ENCODE data around the gene ZC3H12A. TPM values are rescaled to one million over a fixed set of nuclear protein-coding genes. Genes with fewer than 3 reads are reported as not detected.

Gene ZC3H12A
- polyA plus RNA-seq, 5 donors, result 1.1 to 2.7 (median 1.9) TPM

DNA sequence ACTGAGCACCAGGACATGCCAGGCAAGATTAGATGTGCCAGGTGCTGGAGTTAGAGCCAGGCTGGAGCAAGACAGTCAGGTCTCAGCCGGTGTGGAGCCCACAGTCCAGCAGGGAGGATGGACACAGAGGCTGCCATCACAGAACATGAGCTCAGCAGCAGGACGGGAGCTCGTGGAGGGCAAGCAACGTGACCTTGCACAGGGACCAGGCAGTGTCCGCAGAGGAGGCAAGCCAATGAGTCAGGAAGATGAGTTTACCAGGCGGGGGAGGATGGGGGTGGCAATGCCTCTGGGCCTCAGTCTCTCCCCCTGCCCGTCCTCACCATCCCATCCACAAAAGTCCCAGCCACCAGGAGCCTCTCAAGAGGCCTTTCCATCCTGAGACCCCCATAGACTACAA is 20.7 kb upstream of the ZC3H12A start:
- DNase-seq, result no peak

- no peak for DNase-seq
These were observed 18.9 kb upstream of the ZC3H12A start for GRCh38 chr1:37455516-37455915.

- DNase-seq, result no peak
These were observed 17.8 kb upstream of the ZC3H12A start for GRCh38 chr1:37456614-37457013.

- DNase-seq, result no peak
These were observed 15.8 kb upstream of the ZC3H12A start for GRCh38 chr1:37458551-37458950.

DNA sequence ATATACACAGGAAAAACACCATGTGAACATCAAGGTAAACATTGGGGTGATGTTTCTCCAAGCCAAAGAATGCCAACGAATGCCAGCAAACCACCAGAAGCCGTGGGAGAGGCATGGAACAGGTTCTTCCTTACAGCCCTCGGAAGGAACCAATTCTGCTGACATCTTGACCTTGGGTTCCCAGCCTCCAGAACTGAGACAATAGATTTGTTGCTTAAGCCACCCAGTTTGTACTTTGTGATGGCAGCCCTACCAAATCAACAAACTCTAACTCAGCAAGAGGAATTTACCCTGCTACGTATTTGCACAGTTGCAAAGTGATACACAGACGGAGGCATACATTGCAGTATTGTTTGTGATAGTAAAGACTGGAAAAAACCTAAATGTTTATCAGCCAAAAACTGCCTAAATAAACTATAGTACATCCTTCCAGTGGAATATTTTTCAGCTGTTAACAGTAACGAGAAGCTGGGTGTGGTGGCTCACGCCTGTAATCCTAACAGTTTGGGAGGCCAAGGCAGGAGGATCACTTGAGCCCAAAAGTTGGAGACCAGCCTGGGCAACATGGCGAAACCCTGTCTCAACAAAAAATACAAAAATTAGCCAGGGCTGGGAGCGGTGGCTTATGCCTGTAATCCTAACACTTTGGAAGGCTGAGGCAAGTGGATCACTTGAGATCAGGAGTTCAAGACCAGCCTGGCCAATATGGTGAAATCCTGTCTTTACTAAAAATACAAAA is 12.5 kb upstream of the ZC3H12A start:
- no peak for DNase-seq

GRCh38 chr1:37464443-37464842 is 9.9 kb upstream of the ZC3H12A start:
- DNase-seq, result no peak

DNA sequence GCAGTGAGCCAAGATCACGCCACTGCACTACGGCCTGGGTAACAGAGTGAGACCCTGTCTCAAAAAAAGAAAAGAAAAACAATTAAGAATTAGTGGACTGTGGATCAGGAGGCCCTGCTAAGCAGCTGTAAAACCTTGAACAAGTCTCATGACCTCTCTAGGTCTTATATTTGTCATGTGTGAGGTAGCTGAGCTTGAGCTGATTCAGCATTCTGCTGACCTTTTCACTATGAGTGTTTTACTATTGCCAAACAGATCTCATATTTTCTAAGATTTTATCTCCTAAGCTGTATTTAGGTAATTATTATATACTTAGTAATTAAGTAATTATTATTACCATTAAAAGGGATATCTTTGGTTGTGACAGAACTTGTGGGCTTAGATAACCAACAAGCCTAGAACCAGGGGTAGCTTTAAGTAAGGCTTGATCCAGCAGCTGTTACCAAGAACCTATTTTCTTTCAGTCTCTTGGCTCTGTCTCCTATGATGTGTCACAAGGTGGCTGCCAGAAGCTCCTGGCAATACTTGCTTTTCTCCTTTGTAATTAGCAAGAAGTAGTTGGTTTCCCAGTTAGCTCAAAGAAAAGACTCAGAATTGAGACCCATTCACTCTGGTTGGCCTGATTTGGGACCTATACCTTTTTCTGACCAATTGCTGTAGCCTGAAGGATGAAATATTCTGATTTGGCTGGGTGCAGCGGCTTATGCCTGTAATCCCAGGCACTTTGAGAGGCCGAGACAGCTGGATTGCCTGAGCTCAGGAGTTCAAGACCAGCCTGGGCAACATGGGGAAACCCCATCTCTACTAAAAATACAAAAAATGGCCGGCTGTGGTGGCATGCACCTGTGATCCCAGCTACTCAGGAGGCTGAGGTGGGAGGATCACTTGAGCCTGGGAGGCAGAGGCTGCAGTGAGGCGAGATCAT is 8.5 kb upstream of the ZC3H12A start:
- no peak for DNase-seq

DNA sequence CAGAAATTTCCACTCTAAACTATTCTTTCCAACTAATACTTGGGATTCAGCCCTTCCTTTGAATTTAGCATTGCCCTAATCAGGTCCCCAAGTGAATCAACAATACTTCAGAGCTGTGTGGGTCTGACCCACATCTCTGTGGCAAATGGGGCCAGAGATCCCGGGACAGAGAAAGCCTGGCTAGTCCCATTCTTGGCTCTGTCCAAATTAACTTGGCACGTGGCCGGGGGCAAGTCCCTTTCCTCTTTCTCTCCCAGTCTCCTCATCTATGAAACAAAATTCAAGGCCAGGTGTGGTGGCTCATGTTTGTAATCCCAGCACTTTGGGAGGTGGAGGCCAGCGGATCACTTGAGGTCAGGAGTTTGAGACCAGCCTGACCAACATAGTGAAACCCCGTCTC is 6.3 kb upstream of the ZC3H12A start:
- DNase-seq, result no peak

DNA sequence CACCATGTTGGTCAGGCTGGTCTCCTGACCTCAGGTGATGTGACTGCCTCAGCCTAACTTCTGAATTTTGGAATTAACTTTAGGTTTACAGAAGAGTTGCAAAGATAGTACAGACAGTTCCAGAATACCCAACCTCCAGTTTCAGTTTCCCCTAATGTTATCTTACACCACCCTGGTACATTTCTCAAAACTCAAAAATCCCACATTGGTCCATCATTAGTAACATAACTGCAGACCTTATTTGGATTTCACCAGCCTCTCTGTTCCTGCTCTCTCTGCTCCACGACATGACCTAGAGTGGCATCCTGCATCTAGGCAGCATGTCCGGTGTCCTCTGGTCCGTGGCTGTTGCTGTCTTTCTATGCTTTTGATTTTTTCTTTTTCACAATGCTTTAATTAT is 5.0 kb upstream of the ZC3H12A start:
- no peak for DNase-seq

- DNase-seq, result peak in 1 of 2 donors; percentile 28
These were observed 2.8 kb upstream of the ZC3H12A start for GRCh38 chr1:37471345-37472231.

DNA sequence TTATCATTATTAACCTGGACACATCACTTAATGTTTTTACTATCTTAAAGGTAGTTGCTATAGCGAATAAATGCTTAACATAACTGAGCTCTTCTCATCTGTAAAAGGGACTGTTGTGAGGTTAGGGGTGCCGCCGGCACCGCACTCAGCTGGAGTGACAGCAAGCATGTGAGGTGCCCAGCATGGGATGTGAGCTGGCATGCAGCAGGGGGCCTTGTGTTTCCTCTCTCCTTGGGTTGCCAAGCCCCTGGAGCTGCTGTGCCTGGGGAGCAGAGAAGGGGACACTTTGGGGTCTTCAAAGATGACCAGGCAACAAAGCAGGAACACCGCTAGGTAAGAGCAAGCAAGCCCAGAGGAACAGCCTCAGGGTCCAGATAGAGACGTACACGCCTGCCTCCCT is 2.1 kb upstream of the ZC3H12A start:
- no peak for DNase-seq

DNA sequence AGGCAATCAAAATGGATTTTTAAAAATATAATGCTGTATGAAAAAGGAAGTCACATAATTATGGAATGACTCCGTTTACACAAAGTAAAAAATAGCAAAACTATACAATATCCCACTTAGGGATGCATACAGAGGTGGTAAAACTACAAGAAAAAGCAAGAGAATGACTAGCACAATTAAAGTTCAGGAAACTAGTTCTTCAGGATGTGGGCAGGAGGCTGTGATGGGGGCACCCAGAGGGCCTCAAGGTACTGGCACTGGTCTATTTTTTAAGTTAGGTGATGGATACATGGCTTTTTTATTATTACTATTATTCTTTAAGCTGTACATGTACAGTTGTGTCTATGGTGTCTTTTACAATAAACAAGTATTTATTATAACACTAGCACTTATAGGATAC is 1.4 kb upstream of the ZC3H12A start:
- no peak for DNase-seq

GRCh38 chr1:37473431-37474045 is 842 bp upstream of the ZC3H12A start:
- no peak for DNase-seq

- no peak for DNase-seq
These were observed 458 bp downstream of the ZC3H12A start for GRCh38 chr1:37474697-37475379.

- DNase-seq, result no peak
These were observed 1.2 kb downstream of the ZC3H12A start for GRCh38 chr1:37475380-37476086.

- DNase-seq, result no peak
These were observed 1.7 kb downstream of the ZC3H12A start for GRCh38 chr1:37476087-37476452.

DNA sequence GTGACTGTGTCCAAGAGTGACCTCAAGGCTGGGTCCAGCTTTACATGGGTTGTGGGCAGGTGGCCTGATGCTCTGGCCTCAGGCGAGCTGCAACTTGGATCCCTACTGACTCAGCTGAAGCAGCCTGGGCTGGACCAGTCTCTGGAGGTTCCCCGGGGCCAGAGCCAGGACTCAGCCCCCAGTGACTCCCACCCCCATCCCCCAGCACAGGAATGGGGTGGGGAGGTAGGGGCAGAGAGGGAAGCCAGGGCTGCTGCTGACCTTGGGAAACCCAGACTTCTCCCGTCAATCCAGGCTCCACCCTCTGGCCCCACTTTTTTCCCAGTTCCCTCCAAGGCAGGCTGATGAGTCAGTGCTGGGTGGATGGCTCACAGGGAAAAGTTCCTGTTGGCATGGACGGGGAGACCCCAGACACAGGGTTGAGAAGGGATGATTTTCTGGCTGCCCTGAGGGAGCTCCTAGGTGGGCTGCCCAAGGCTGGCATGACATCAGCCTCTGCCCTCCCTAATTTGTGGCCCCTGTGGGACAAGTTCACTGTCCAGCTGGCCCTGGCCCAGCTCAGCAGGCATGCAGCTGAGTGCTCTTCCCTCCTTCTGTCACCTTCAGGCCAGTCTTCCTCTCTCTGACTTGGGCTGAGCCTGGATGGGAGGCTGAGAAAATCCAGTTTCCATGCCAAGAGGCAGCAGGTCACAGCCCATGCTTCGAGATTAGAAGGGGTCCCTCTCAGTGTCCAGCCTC is 2.2 kb downstream of the ZC3H12A start:
- no peak for DNase-seq

- no peak for DNase-seq
These were observed 3.0 kb downstream of the ZC3H12A start for GRCh38 chr1:37477198-37477931.

DNA sequence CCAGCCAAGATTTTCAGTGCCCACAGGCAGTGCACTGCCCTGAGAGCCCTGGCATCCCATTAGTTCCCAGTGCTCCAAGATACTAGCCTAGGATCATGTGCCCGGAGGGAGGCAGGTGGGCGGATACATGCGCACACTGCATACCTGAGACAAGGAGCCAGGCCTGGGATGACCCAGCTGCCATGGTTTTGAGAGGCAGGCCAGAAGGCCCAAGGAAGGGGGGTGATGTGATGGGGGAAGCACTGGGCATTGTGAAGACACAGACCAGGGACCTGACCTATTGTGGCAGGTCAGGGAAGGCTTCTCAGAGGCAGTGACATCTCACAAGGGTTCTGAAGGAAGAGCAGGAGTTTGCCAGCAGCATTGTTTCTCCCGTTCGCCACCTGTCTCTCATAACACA is 3.6 kb downstream of the ZC3H12A start:
- DNase-seq, result no peak
